GM23248 (cell line): Measurements from ENCODE around the gene IL19. TPM values are rescaled to one million over a fixed set of nuclear protein-coding genes. Genes with fewer than 3 reads are reported as not detected.
A peak's percentile ranks its signal among the peaks of the same experiment; 100 is the strongest.

Source experiments
- DNase-seq: peaks from one replicate; pipeline ENCODE4 v3.0.0-alpha.2; 2015
- H2AFZ ChIP-seq: fragments of 200-600 bp; sonication (generic); 2 replicates; pipeline ENCODE4 v1.6.1; 2016; ENCODE audit warnings: antibody characterized with exemption
- H3F3A ChIP-seq: fragments of 200-600 bp; sonication (generic); 2 replicates; pipeline ENCODE4 v1.6.1; 2016; ENCODE audit warnings: mild to moderate bottlenecking, antibody characterized with exemption, mixed run types; ENCODE audit not compliant: insufficient read depth
- H3K27ac ChIP-seq: fragments of 200-600 bp; sonication (generic); 2 replicates; pipeline ENCODE4 v1.5.1; 2016; ENCODE audit warnings: mild to moderate bottlenecking
- H3K27me3 ChIP-seq: fragments of 200-600 bp; sonication (generic); replicated peaks from 2 replicates; pipeline ENCODE4 v1.6.1; 2016; ENCODE audit warnings: mild to moderate bottlenecking; ENCODE audit not compliant: insufficient read depth
- H3K36me3 ChIP-seq: fragments of 200-600 bp; sonication (generic); 2 replicates; pipeline ENCODE4 v1.6.1; 2016; ENCODE audit warnings: low read depth, mild to moderate bottlenecking
- H3K4me1 ChIP-seq: fragments of 200-600 bp; sonication (generic); 2 replicates; pipeline ENCODE4 v1.6.1; 2016; ENCODE audit warnings: mild to moderate bottlenecking; ENCODE audit not compliant: insufficient read depth
- H3K4me2 ChIP-seq: fragments of 200-600 bp; sonication (generic); one replicate; pipeline ENCODE4 v1.6.1; 2016; ENCODE audit warnings: mild to moderate bottlenecking; ENCODE audit not compliant: unreplicated experiment
- H3K4me3 ChIP-seq: fragments of 200-600 bp; sonication (generic); 2 replicates; pipeline ENCODE4 v1.5.1; 2016; ENCODE audit warnings: mild to moderate bottlenecking
- H3K79me2 ChIP-seq: fragments of 200-600 bp; sonication (generic); 2 replicates; pipeline ENCODE4 v1.6.1; 2016; ENCODE audit warnings: mild to moderate bottlenecking; ENCODE audit not compliant: insufficient read depth
- H3K9ac ChIP-seq: fragments of 200-600 bp; sonication (generic); 2 replicates; pipeline ENCODE4 v1.6.1; 2016; ENCODE audit warnings: mild to moderate bottlenecking
- H3K9me2 ChIP-seq: fragments of 200-600 bp; sonication (generic); 2 replicates; pipeline ENCODE4 v1.6.1; 2016; ENCODE audit warnings: mixed run types, mild to moderate bottlenecking, moderate library complexity; ENCODE audit not compliant: insufficient read depth
- H3K9me3 ChIP-seq: fragments of 200-600 bp; sonication (generic); one replicate; pipeline ENCODE4 v1.6.1; 2017; ENCODE audit warnings: low read depth
- H4K20me1 ChIP-seq: fragments of 200-600 bp; sonication (generic); 2 replicates; pipeline ENCODE4 v1.6.0; 2016; ENCODE audit not compliant: insufficient read depth
- EZH2 ChIP-seq: fragments of 200-600 bp; sonication (generic); IDR thresholded peaks from 2 replicates; pipeline ENCODE4 v1.6.1; 2018; ENCODE audit warnings: antibody characterized with exemption, mild to moderate bottlenecking; ENCODE audit not compliant: insufficient read depth, poor library complexity, severe bottlenecking
- EZH2phosphoT487 ChIP-seq: fragments of 200-600 bp; sonication (generic); IDR thresholded peaks from 2 replicates; pipeline ENCODE4 v1.6.1; 2018; ENCODE audit warnings: antibody characterized with exemption, moderate library complexity, mild to moderate bottlenecking, low read depth; ENCODE audit not compliant: insufficient read depth
- WGBS, 2 experiments: methylation state at CpG; one replicate each; pipeline ENCODE4 v1.1.6; 2015 to 2017; ENCODE audit warnings: low lambda C conversion rate in 2 of 2, low coverage in 1 of 2; ENCODE audit errors: missing lambda C conversion rate in 2 of 2; 5-methylcytosine and 5-hydroxymethylcytosine counted together
- in situ Hi-C: fragments of 300-500 bp; cut with MboI; formaldehyde crosslinking; loops from 2 replicates; pipeline ENCODE4 v1.15.0; 2020
- polyA plus RNA-seq: library from polyadenylated mRNA; unstranded; fragments of >200 nt; fragmentation: Nextera tagmentation; extraction: Ambion mirVana; gene quantifications from 2 replicates; pipeline ENCODE4 v1.2.1, GENCODE V29; 2016
- total RNA-seq: library from RNA; depleted of rRNA; stranded (reverse); fragments of >200 nt; shearing (Covaris generic); gene quantifications from 2 replicates; pipeline ENCODE4 v1.2.3, GENCODE V29; 2014

Gene IL19
- total and polyA plus RNA-seq, 2 experiments from 2014 or later: not detected

- no peaks in the 10 kb centered on the region for H3K36me3 ChIP-seq
- 91% methylated on average over 4 of the region's 4 CpGs for WGBS, 2 experiments
- no peaks in the 10 kb centered on the region for H4K20me1 ChIP-seq
- H3K79me2 ChIP-seq: no peaks in the 10 kb centered on the region
- in situ Hi-C loops: no loop called here
- TF ChIP-seq EZH2 (no peak), EZH2phosphoT487 (no peak)
- no peaks in the 10 kb centered on the region for H3F3A ChIP-seq
- H2AFZ ChIP-seq: no peak overlapping the region
- H3K9ac ChIP-seq: no peak overlapping the region
- H3K4me1 ChIP-seq: no peaks in the 10 kb centered on the region
- H3K4me2 ChIP-seq: no peak overlapping the region
- no peak for DNase-seq
- H3K27me3 ChIP-seq: no peaks in the 10 kb centered on the region
- no peaks in the 10 kb centered on the region for H3K9me3 ChIP-seq
- no peak overlapping the region for H3K4me3 ChIP-seq
- no peak overlapping the region for H3K27ac ChIP-seq
- no peaks in the 10 kb centered on the region for H3K9me2 ChIP-seq
Observed at GRCh38 chr1:206843626-206844025, 73.1 kb downstream of the IL19 start.

GRCh38 chr1:206846487-206846886, 75.9 kb downstream of the IL19 start:
- H3K4me3 ChIP-seq: no peak overlapping the region
- in situ Hi-C loops: no loop called here
- H3K27me3 ChIP-seq: no peaks in the 10 kb centered on the region
- H4K20me1 ChIP-seq: no peaks in the 10 kb centered on the region
- H3K9me2 ChIP-seq: no peaks in the 10 kb centered on the region
- H3K9me3 ChIP-seq: no peaks in the 10 kb centered on the region
- no peaks in the 10 kb centered on the region for H3K36me3 ChIP-seq
- peaks cover 11% of the 10 kb centered on the region; the same call in 1 of the 2 replicates for H3K4me1 ChIP-seq
- TF ChIP-seq EZH2phosphoT487 (no peak), EZH2 (no peak)
- no peak overlapping the region for H3K9ac ChIP-seq
- H3K79me2 ChIP-seq: no peaks in the 10 kb centered on the region
- H3K4me2 ChIP-seq: no peak overlapping the region
- H2AFZ ChIP-seq: no peak overlapping the region
- no peak for DNase-seq
- peaks cover 12% of the 10 kb centered on the region; the same call in 1 of the 2 replicates for H3F3A ChIP-seq
- no peak overlapping the region for H3K27ac ChIP-seq

GRCh38 chr1:206847337-206847834, 76.8 kb downstream of the IL19 start:
- Histone ChIP-seq H3K27me3 (no peaks in the 10 kb centered on the region), H4K20me1 (no peaks in the 10 kb centered on the region), H3K4me3 (no peak overlapping the region), H3K4me2 (no peak overlapping the region), H3K36me3 (no peaks in the 10 kb centered on the region), H3K9ac (no peak overlapping the region), H3K9me2 (no peaks in the 10 kb centered on the region), H3K27ac (no peak overlapping the region), H3K79me2 (no peaks in the 10 kb centered on the region), H3K9me3 (no peaks in the 10 kb centered on the region), H2AFZ (no peak overlapping the region), H3K4me1 (peaks cover 12% of the 10 kb centered on the region; the same call in 1 of the 2 replicates), H3F3A (peaks cover 19% of the 10 kb centered on the region; the same call in 1 of the 2 replicates)
- WGBS, 2 experiments: 93% methylated on average over 3 of the region's 3 CpGs
- no peak for TF ChIP-seq EZH2
- no peak for DNase-seq
- in situ Hi-C loops: no loop called here

- H3K9me2 ChIP-seq: no peaks in the 10 kb centered on the region
Observed at GRCh38 chr1:206847946-206848345, 77.4 kb downstream of the IL19 start.

GRCh38 chr1:206850401-206850800, 79.8 kb downstream of the IL19 start:
- Histone ChIP-seq H3K9ac (no peak overlapping the region), H3K9me2 (no peaks in the 10 kb centered on the region), H3K27me3 (no peaks in the 10 kb centered on the region), H3K4me2 (no peak overlapping the region), H3K4me1 (peaks cover 12% of the 10 kb centered on the region; the same call in 1 of the 2 replicates), H2AFZ (no peak overlapping the region), H3K4me3 (no peak overlapping the region), H3K27ac (no peak overlapping the region), H3F3A (peaks cover 19% of the 10 kb centered on the region; the same call in 1 of the 2 replicates), H3K79me2 (no peaks in the 10 kb centered on the region), H4K20me1 (no peaks in the 10 kb centered on the region), H3K36me3 (no peaks in the 10 kb centered on the region), H3K9me3 (no peaks in the 10 kb centered on the region)
- peak; percentile 20 for DNase-seq
- in situ Hi-C loops: no loop called here
- WGBS, 2 experiments: 49 to 53% methylated on average over 2 of the region's 2 CpGs
- TF ChIP-seq EZH2phosphoT487: no peak
- TF ChIP-seq EZH2: no peak

More at GRCh38 chr1:206847946-206848345, 77.4 kb downstream of the IL19 start:
- Histone ChIP-seq H3K4me1 (peaks cover 12% of the 10 kb centered on the region; the same call in 1 of the 2 replicates), H3K9ac (no peak overlapping the region), H4K20me1 (no peaks in the 10 kb centered on the region), H3K9me3 (no peaks in the 10 kb centered on the region), H3K27ac (no peak overlapping the region), H3K36me3 (no peaks in the 10 kb centered on the region), H3K27me3 (no peaks in the 10 kb centered on the region), H3F3A (peaks cover 19% of the 10 kb centered on the region; the same call in 1 of the 2 replicates), H3K79me2 (no peaks in the 10 kb centered on the region), H2AFZ (no peak overlapping the region), H3K4me2 (no peak overlapping the region), H3K4me3 (no peak overlapping the region)
- in situ Hi-C loops: no loop called here
- TF ChIP-seq EZH2: no peak
- no peak for TF ChIP-seq EZH2phosphoT487
- DNase-seq: no peak
- 35 to 76% methylated on average over 1 of the region's 1 CpG for WGBS, 2 experiments
